Spleen (tissue), 11 donors: Measurements from ENCODE around the gene PARVA. TPM values are rescaled to one million over a fixed set of nuclear protein-coding genes. Genes with fewer than 3 reads are reported as not detected.

Experiments
- DNase-seq: peaks from one replicate; pipeline ENCODE4 v3.0.0-alpha.2; 2020
- H3K27ac ChIP-seq, 8 donors: fragments of 200-600 bp; sonication (generic) in 7 of 8; 1 replicate in 4 of 8; 2 replicates in 4 of 8; pipeline versions ENCODE4 v1.5.0 to v1.8.0; 2016 to 2021; ENCODE audit warnings: inconsistent platforms in 4 of 8, mild to moderate bottlenecking in 4 of 8, moderate library complexity in 1 of 8
- H3K27me3 ChIP-seq, 7 donors: fragments of 200-600 bp; sonication (generic) in 6 of 7; replicated peaks in 1 of 7; 1 replicate in 4 of 7; 2 replicates in 3 of 7; pipeline versions ENCODE4 v1.5.0 to v1.8.0; 2016 to 2021; ENCODE audit warnings: inconsistent platforms in 3 of 7, mild to moderate bottlenecking in 1 of 7
- H3K36me3 ChIP-seq, 6 donors: fragments of 200-600 bp; sonication (generic) in 5 of 6; 1 replicate in 4 of 6; 2 replicates in 2 of 6; pipeline versions ENCODE4 v1.5.0 to v1.8.0; 2016 to 2021; ENCODE audit warnings: inconsistent platforms in 2 of 6
- H3K4me1 ChIP-seq, 6 donors: fragments of 200-600 bp; sonication (generic) in 5 of 6; 1 replicate in 3 of 6; 2 replicates in 3 of 6; pipeline versions ENCODE4 v1.5.0 to v1.8.0; 2016 to 2021; ENCODE audit warnings: inconsistent platforms in 3 of 6
- H3K4me3 ChIP-seq, 8 donors: fragments of 200-600 bp; sonication (generic) in 7 of 8; 1 replicate in 4 of 8; 2 replicates in 4 of 8; pipeline versions ENCODE4 v1.5.0 to v1.8.0; 2016 to 2021; ENCODE audit warnings: inconsistent platforms in 4 of 8, mild to moderate bottlenecking in 4 of 8, moderate library complexity in 2 of 8
- H3K9me3 ChIP-seq, 8 donors: fragments of 200-600 bp; sonication (generic) in 7 of 8; 1 replicate in 4 of 8; 2 replicates in 4 of 8; pipeline versions ENCODE4 v1.5.0 to v1.8.0; 2016 to 2021; ENCODE audit warnings: inconsistent platforms in 4 of 8
- POLR2A ChIP-seq, 3 donors: fragments of 450-650 bp; IDR thresholded peaks; one replicate each; pipeline ENCODE4 v1.5.1; 2017; ENCODE audit warnings: antibody characterized with exemption in 3 of 3, mild to moderate bottlenecking in 1 of 3
- POLR2AphosphoS5 ChIP-seq, 3 donors: sonication (generic); formaldehyde crosslinking; IDR thresholded peaks; one replicate each; pipeline ENCODE4 v1.5.1; 2017; ENCODE audit warnings: antibody characterized with exemption in 3 of 3
- WGBS, 5 donors: extraction: QIAGEN DNeasy Blood & Tissue Kit in 3 of 5; methylation state at CpG; one replicate each; pipeline versions ENCODE4 v1.1.5 to v1.1.7; 2013 to 2018; 5-methylcytosine and 5-hydroxymethylcytosine counted together
- intact Hi-C: fragments of 100-400 bp; cut with DNase I; formaldehyde crosslinking; loops from one replicate; pipeline ENCODE4 v1.15.0; 2023; ENCODE audit warnings: low total_unique reads
- polyA plus RNA-seq, 3 donors: library from polyadenylated mRNA; stranded (reverse); fragments of 200-250 nt; gene quantifications; one replicate each; pipeline ENCODE4 v1.2.1, GENCODE V29; 2013
- total RNA-seq, 7 donors: library from RNA; depleted of rRNA in 3 of 7; stranded (reverse); fragments of >200 nt in 3 of 7; fragmentation: NEBNext Ultra II Directional in 4 of 7; extraction: Animal tissue kit (Norgen Biotek cat#: 25700) in 4 of 7; gene quantifications; one replicate each; pipeline versions ENCODE4 v1.1.0 to v1.2.1, GENCODE V29; 2016 to 2021
- TF ChIP-seq, protein P1 (sequence below), 11 experiments: fragments of 200-600 bp in 7 of 11; fragments of 450-650 bp in 4 of 11; sonication (generic) in 4 of 11; IDR thresholded peaks in 8 of 11; conservative IDR thresholded peaks in 3 of 11; 1 replicate in 7 of 11; 2 replicates in 4 of 11; pipeline versions ENCODE4 v1.4.0 to v1.8.0; 2016 to 2021; ENCODE audit warnings: antibody characterized with exemption in 11 of 11, inconsistent platforms in 4 of 11, mild to moderate bottlenecking in 1 of 11
- donor health status: healthy with polysubstance abuse.
- donor health status: DM: no; HTN: no; CAD: no; lungs with moderate emphysema.
- donor health status: DM: no; HTN: no; CAD: no.
- donor health status: Bipolar disorder and iron deficiency.
- donor health status: healthy.
- donor health status: DM: no; HTN: no; CAD: no.
- donor health status: DM: yes; HTN: yes; CAD: no.

The PARVA gene
- total and polyA plus RNA-seq, 10 donors, result 3.8 to 56.6 (median 23.3) TPM

DNA sequence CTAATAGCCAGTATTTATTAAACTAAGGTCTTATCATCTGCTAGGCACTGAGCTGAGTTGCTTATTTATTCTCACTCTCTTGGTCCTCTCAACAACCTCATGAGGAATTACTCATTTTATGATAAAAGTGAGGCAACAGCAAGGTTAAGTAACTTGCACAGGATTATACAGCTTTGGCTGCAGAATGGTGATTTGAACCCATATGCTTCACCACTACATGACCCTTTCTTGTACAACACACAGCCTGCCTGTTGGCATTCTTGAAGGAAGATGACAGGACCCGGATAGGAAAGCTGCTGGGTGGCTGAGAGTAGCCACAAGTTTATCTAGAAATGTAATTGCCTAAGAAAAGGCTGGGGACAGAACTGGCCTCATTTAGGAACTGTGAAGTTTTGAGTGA is 5.3 kb upstream of the PARVA start:
- Histone ChIP-seq H3K9me3 (no peaks in the 10 kb centered on the region), H3K4me3 (no peak overlapping the region), H3K36me3 (no peaks in the 10 kb centered on the region), H3K4me1 (peaks cover 0 to 9% (median 1%) of the 10 kb centered on the region in 6 donors), H3K27ac (no peak overlapping the region), H3K27me3 (peaks cover 0 to 18% (median 3%) of the 10 kb centered on the region in 7 donors)
- intact Hi-C loops, result no loop called here
- DNase-seq, result no peak
- TF ChIP-seq POLR2AphosphoS5 (IDR thresholded peaks at IDR 0.05) (no peak), POLR2A (IDR thresholded peaks at IDR 0.05) (no peak)
- TF ChIP-seq, protein P1, sequence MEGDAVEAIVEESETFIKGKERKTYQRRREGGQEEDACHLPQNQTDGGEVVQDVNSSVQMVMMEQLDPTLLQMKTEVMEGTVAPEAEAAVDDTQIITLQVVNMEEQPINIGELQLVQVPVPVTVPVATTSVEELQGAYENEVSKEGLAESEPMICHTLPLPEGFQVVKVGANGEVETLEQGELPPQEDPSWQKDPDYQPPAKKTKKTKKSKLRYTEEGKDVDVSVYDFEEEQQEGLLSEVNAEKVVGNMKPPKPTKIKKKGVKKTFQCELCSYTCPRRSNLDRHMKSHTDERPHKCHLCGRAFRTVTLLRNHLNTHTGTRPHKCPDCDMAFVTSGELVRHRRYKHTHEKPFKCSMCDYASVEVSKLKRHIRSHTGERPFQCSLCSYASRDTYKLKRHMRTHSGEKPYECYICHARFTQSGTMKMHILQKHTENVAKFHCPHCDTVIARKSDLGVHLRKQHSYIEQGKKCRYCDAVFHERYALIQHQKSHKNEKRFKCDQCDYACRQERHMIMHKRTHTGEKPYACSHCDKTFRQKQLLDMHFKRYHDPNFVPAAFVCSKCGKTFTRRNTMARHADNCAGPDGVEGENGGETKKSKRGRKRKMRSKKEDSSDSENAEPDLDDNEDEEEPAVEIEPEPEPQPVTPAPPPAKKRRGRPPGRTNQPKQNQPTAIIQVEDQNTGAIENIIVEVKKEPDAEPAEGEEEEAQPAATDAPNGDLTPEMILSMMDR (IDR thresholded peaks at IDR 0.05 in 8 of 11, conservative IDR thresholded peaks at IDR 0.05 in 3 of 11), result no peak
- 26 to 91% (median 69%) methylated on average over 1 of the region's 1 CpG for WGBS, 5 donors

DNA sequence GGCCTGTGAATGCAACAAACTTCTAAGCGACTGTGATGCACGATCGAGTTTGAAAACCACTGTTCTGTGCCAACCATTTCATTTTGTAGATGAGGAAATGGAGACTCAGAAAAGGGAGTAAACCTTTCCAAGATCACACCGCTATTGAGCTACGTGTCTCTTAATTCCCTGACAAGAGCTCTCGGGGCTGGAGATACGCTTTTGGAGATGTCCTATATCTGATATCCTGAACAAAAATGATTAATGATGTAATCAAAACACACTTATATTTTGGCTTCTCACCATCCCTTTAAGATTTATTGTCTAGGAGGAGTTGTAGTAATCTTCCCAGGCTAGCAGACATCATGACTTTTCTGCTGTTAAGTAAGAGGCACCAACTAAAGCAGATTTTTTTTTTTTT is 1.7 kb upstream of the PARVA start:
- no peak for TF ChIP-seq POLR2A (IDR thresholded peaks at IDR 0.05)
- TF ChIP-seq POLR2AphosphoS5 (IDR thresholded peaks at IDR 0.05), result no peak
- TF ChIP-seq, protein P1 (IDR thresholded peaks at IDR 0.05 in 8 of 11, conservative IDR thresholded peaks at IDR 0.05 in 3 of 11), result no peak
- Histone ChIP-seq H3K27me3 (peaks cover 0 to 46% (median 7%) of the 10 kb centered on the region in 7 donors), H3K4me3 (no peak overlapping the region), H3K9me3 (no peaks in the 10 kb centered on the region), H3K36me3 (no peaks in the 10 kb centered on the region), H3K4me1 (peaks cover 0 to 14% (median 3%) of the 10 kb centered on the region in 6 donors), H3K27ac (peak overlapping the region in 5 of 8 donors; percentile 14 to 90 (median 85))
- intact Hi-C loops, result no loop called here
- 59 to 79% (median 69%) methylated on average over 7 of the region's 7 CpGs for WGBS, 5 donors
- DNase-seq, result no peak

DNA sequence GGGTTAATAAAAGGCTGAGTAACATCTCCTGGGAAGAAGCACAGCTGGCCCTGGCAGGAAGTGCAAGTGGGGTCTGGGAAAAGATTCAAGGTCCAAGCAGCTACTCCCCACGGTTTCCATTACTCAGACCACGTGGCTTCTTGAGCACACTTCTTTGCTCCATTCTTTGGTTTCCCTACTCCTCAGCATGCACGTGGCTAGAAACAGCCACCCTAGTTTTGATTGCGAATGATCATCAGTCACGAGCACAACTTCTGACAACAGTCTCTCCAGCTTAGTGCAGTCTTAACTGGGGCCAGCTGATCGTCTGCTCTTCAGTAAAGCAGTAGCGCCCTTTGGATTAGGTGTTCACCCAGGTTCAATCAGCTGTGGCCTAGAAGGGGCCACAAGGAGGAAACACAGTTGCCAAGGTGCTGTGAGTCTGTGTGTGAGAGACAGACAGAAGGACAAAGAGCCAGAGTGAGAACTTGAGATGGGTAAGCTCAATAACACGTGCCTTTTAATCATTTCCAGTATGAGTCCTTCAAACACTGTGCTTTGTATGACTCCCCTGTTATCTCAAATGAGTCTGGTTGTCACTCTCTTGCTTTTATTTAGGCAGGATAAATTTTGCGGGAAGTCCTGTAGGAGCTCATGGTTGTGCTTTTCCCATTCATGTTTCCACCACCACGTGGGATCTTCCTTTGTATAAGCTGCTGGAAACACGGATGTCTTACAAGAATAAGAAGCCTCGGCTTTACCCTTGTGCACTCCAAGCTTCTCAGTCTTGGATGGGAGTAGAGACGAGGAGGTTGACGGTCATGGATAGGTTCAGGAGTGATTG is 901 bp upstream of the PARVA start:
- peak overlapping the region; percentile 63 to 90 (median 86) for H3K27ac ChIP-seq
- intact Hi-C loops, result no loop called here

DNA sequence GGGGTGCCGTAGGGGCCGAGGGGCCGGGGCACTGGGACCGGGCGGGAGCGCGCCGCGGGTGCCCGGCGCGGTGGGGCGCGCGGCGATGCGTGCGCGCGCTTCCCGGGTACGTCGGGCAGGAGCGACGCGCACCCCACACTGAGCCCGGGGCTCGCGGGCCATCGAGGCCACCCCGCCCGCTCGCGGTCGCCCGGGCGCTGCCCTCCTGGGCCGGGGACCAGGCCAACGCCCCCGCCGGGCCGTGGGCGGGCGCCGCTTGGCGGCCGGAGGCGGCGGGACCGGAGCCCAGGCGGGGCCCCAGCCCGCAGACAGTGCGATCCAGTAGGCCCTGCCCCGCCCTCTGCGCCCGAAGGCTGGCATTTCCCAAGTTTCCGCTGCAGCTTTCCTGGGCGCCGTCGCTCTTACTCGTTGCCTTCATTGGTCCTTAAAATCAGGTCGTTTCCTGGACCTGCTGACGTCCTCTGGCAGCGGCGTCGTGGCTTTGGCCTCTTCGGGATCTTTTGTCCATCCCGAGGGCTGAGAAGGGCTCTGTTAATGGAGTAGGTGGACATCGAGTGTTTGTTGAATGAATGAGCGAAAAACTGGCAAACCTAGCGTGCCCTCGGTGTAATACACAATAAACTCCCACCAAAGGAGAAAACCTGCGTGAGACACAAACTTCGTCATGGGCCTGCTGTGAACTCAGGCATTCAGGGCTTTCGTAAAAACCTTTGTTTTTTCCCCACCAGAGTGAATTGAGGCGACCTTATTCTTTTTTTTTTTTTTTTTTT is 638 bp downstream of the PARVA start:
- Histone ChIP-seq H3K9me3 (no peaks in the 10 kb centered on the region), H3K27ac (peak overlapping the region; percentile 63 to 90 (median 86)), H3K27me3 (peaks cover 0 to 46% (median 7%) of the 10 kb centered on the region in 7 donors), H3K4me1 (peaks cover 0 to 14% (median 3%) of the 10 kb centered on the region in 6 donors), H3K4me3 (peak overlapping the region; percentile 12 to 67 (median 38)), H3K36me3 (no peaks in the 10 kb centered on the region)
- intact Hi-C loops, result no loop called here
- no peak for DNase-seq
- TF ChIP-seq POLR2AphosphoS5 (IDR thresholded peaks at IDR 0.05), result peak in 2 of 3 donors; percentile 29 to 36
- TF ChIP-seq POLR2A (IDR thresholded peaks at IDR 0.05), result no peak
- TF ChIP-seq, protein P1 (IDR thresholded peaks at IDR 0.05 in 8 of 11, conservative IDR thresholded peaks at IDR 0.05 in 3 of 11), result peak in 2 of 11 experiments; percentile 21 to 34
- 7 to 36% (median 9%) methylated on average over 16 to 76 of the region's 76 CpGs for WGBS, 5 donors

More for the DNA sequence above, 901 bp upstream of the PARVA start:
- Histone ChIP-seq H3K9me3 (no peaks in the 10 kb centered on the region), H3K4me3 (peak overlapping the region in 2 of 8 donors; percentile 51 to 67), H3K36me3 (no peaks in the 10 kb centered on the region), H3K27me3 (peaks cover 0 to 46% (median 7%) of the 10 kb centered on the region in 7 donors), H3K4me1 (peaks cover 0 to 14% (median 3%) of the 10 kb centered on the region in 6 donors)
- WGBS, 5 donors, result 56 to 60% (median 58%) methylated on average over 14 of the region's 14 CpGs
- TF ChIP-seq POLR2A (IDR thresholded peaks at IDR 0.05), result no peak
- peak in 1 of 3 donors; percentile 23 for TF ChIP-seq POLR2AphosphoS5 (IDR thresholded peaks at IDR 0.05)
- no peak for DNase-seq
